EH (cell line): ENCODE data around the gene CACHD1.

ENCODE experiments used
- DNase-seq: peaks from one replicate; pipeline ENCODE4 v3.0.0-alpha.2; 2015; ENCODE audit warnings: low read depth

Gene CACHD1

DNA sequence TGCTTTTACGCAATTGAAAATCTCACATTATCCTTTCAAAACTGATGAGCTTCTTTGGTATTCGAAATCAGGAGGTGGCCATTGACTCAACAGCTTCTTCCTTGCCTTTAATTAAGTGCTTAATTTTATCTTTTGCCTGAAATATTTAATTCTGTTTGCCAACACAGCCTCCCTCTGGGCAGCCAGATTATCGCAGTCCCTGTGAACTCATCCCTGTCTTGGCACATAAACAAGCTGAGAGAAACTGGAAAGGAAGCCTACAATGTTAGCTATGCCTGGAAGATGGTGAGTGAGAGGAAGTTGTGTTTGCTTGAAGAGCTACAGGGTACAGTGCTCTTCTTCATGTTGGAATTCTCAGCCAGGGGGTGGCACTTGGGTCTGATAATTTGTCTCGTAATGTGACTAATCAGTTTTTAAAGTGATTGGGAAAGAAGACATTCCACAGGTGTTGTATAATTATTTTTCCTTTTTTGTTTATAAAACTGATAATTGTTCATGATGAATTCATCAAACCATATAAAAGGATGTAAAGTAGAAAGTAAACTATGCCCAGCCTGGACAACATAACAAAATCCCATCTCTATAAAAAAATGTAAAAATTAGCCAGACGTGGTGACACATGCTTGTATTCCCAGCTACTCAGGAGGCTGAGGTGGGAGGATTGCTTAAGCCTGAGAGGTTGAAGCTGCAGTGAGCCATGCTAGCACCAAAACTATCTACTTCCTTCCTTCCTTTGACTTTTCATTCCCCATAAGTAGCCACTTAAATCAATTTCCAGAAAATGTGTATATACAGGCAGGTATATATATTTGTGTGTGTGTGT lies 184.8 kb downstream of the CACHD1 start:
- DNase-seq, result peak; percentile 40

DNA sequence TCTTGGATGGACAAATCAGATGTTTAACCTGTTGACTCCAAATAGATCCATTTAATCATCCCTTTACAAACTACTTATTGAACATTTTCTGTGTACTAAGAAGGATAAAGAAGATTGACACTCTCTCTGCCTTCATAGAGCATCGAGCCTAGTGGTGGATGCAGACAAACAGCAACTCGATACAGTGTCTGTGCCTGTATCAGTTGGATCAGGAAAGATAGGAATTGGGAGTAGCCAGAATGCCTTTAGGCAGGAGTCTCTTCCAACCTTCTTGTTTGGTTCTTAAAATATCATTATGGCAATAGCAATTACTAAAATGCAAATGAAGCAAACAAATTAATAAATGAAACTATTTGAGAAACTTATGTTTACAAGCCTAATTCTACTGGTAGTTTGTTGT lies 185.9 kb downstream of the CACHD1 start:
- no peak for DNase-seq

DNA sequence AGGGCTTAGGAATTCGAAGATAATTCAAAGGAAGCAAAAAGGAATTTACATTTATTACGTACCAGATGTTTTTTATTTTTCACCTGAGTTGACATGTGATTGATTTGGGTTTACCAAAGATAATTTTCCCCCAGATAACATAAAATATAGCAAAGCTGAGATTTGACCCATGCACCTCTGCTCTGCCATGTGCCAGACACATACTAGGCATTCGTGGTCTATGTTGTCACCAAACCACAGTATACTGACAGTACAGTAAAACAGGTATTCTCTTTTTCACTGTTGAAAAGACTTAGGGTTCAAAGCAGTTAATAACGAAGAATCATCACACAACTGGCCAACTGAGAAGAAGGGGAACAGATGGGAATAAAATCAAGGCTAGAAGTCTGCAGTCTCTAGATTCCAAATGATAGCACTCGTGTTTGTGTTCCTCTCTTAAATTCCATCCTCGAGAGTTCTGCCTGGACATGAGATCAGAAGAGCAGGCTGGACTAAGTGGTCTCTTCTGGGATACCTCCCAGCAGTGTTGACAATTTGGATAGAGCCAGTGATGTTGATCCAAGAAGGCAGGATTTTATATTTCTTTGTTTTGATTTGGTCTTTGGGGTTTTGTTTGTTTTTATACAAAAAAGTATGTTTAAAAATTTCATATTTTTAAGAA lies 189.7 kb downstream of the CACHD1 start:
- DNase-seq, result no peak

DNA sequence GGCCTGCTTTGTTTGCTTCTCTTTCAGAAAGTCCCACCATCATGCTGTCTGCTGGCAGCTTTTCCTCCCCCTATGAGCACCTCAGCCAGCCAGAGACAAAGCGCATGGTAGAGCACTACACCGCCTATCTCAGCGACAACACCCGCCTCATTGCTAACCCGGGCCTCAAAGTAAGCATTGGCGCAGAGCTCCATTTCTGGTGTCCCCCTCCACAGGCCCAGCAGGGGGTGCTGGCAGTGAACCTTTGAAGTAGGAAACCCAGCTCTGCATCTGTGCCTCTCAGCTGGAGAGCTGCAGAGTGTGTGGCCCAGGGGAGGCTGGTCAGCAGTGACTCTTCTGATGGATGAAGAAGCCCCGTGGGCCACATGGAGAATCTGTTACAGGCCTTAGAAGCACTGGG lies 193.7 kb downstream of the CACHD1 start:
- DNase-seq, result peak; percentile 11

DNA sequence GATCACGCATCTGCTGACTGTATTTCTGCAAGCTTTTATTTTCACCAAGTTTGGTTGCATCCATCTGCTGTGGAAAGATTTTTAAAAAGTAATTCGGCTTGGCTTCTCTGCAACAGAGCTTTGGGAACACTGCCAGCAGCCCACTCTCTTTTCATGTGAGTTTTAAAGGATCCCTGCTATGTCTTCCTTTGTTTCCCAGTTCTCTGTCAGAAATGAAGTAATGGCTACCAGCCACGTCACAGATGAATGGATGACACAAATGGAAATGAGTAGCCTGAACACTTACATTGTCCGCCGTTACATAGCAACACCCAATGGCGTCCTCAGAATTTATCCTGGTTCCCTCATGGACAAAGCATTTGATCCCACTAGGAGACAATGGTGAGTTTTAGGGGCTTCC lies 194.4 kb downstream of the CACHD1 start:
- no peak for DNase-seq

DNA sequence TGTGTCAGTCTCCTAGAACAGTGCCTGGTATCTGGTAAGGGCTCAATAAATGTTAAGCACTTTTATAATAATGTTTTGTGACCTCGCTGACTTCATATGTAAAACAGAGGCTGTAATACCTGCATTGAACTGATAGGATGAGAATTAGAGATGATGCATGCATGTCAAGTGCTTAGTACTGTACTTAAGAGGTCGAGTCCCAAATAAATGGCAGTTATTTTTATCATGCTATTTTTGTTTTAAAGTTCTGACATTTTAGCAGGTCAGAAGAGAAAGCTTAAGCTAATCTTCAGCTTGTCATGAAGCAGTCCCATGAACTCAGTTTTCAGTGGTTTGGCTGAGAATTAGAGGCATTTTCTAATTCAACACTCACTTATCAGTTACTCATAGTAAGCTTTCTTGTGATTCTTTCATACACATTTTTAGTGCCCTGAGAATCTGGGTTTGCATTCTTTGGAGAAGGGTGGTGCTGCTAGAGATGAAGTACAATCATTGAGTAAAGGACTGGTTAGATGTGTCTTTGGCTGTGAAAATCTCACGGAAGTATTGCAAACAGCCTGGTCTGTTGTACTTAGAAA lies 199.3 kb downstream of the CACHD1 start:
- DNase-seq, result no peak

DNA sequence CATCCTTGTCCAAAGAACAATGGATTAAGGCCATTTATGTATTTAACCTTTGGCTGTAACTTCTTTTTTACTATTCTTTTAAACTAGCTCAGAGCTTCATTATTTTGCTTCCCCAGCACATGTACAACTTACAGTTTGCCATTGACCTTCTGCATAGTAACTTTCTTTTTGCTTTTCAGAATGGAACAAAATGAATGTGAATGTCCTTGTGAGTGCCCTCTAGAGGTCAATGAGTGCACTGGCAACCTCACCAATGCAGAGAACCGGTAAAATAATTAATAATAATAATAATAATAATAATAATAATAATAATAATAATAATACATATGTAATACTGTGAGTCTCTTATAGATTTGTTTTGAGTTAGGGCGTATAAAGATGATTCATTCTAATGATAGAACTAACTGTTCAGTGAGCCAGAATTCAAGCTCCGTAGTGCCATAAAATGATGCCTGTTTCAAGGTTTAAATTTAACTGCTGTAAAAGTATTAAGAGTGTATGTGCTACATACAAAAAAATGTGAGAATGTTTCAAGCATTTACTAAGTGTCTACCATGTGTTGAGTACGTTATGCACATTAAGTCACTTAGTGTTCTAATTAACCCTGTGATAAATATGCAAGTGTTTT lies 205.9 kb downstream of the CACHD1 start:
- DNase-seq, result peak; percentile 31

DNA sequence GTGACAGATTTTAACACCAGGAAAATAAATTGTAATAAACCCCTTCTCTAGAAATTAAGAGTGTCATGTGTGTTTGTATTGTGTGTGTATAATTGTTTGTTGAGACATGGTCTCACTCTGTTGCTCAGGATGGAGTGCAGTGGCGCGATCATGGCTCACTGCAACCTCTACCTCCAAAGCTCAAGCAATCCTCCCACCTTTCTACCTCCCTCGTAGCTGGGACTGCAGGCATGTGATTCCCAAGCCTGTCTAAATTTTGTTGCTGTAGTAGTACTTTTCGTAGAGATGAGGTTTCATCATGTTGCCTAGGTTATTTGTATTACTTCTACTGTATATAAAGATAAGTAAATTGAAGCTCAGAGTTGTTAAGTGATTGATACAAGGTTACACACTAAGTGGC lies 206.5 kb downstream of the CACHD1 start:
- no peak for DNase-seq

DNA sequence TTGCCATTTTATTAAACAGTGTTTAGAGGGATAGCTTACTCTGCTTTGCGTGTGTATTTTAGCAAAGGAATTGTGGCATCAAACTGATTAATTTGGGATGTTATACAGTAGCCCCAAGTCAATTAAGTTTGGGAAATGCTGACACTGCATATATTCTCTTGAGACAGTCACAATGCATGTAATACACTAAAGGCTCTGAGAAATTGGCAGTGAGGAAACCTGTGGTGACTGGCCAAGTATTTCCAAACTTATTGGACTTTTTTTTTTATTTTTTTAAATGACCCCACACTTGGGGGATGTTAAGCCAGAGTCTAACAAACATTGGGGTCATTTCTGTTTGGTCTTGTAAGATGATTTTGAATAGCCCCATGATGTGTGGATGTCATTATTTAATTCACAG lies 207.6 kb downstream of the CACHD1 start:
- DNase-seq, result no peak

DNA sequence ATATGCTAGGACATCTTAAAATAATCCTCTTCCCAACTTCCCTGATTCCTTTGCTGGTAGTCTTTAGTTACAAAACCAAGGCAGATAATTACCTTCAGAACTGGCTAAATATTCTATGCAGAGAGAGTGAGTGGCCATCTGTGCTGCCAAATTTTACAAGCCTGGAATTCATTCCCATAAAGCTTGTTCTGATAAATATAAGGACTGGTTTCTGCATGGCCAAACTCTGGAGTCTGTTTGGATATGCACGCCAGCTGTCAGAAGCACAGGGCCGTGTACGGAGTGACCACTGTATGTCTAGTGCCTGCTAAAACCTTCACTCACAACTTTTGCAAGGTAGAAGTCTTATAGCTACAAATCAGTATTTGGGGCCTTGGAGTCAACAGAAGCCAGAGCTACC lies 208.4 kb downstream of the CACHD1 start:
- no peak for DNase-seq

DNA sequence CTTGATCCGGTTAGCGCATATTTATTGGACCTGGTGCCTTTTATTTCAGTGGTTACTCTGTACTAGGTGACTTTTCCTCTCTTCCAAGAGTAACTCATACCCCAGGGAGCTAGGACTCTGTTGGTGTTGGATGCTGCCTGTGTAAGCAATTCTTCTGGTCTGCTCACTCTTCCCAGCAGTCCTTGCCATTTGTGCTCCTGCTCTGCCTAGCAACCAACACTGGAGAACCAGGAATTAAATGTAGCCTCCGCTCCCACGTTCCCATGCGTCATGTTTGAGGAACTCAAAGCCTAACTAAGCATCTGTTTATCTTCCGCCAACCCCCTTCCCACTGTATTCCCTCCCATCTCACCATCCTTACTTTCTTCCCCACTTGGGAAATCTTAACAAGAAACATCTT lies 209.2 kb downstream of the CACHD1 start:
- DNase-seq, result no peak

DNA sequence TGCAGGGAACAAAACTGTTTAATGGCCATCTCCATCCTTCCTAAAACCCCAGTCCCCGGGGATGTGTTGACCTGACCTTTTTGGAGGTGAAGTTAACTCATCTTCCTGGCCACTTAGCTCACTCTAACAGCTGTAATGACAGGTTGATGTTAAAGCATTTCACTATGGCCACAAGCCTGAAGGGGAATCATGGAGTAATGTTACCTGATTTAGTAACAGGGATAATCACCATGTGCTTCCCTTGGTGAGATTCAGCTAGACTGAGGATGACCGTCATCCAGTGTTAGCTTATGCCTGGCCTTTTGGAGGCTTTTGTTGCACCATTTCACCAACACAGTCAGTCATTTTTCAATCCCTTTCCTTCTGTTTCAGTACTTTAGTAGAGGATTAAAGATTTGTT lies 210.7 kb downstream of the CACHD1 start:
- DNase-seq, result no peak

DNA sequence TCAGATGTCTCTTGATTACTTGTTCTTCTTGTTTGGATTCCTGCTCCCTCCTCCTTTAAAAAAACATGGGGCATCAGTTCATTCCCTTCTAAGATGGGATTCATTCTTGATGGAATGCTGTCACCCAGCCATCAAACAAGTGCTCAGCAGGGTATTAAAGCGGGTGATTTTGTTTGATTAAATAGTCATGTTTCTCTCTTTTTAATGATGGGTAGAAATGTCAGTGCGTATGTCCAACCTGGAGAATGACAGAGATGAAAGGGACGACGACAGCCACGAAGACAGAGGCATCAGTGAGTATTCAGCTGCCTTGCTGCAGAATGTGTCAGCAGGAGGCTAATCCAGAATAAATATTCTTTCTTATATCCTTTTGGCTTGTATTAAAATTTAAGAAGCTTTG lies 211.1 kb downstream of the CACHD1 start:
- no peak for DNase-seq

DNA sequence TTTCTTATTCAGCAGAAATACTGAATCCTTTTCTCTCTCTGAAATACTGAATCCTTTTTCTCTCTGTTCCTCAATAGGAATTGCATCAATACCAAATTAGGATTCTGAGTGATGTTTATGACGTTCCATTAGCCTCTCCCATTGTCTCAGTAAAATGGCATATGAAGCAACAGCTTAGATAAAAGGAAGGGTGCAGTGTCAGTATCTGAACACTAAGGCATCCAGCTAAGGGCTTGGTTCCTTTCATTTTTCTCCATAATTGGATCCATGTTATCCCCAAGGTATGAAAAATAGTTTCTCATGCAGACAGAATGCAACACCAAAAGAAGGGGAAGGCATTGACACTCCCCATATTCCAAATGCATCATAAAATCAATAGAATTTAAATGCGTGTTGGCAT lies 213.5 kb downstream of the CACHD1 start:
- DNase-seq, result no peak

DNA sequence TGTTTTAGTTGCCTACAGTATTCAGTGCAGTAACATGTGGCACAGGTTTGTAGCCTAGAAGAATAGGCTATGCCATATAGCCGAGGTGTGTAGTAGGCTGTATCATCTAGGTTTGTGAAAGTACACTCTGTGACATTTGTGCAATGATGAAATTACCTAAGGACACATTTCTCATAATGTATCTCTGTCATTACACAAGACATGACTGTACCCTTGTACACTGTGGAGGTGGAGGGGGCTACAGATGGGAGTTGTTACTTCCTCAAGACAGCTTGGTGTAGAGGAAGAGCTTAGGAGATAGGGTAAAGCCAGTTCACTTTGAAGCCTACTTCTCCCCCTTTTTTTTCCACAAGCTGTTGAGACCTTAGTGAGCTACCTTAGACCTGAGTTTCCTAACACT lies 215.3 kb downstream of the CACHD1 start:
- DNase-seq, result no peak

DNA sequence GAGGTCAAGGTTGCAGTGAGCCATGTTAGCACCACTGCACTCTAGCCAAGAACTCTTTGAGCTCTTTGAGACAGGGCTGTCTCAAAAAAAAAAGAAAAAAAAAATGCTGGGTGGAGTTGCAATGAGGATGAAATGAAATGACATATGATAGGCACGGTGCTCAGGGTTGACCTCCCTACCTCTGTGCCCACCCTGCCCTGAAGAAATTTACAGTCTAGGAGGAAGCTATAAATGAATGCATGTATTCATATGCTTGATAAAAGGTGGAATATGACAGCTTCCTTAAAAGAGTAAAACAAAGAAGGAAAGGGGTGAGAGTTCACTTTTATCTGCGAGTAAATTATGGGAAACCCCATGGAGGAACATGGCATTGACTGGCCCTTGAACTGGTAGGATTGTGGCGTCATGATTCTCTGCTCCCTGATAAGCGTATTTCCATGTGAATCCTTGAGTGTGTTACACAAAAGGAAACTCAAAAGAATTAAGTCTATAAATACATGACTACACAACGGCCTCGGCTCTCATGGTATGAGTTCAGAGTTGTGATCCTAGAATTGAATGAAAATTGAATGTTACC lies 215.9 kb downstream of the CACHD1 start:
- no peak for DNase-seq

DNA sequence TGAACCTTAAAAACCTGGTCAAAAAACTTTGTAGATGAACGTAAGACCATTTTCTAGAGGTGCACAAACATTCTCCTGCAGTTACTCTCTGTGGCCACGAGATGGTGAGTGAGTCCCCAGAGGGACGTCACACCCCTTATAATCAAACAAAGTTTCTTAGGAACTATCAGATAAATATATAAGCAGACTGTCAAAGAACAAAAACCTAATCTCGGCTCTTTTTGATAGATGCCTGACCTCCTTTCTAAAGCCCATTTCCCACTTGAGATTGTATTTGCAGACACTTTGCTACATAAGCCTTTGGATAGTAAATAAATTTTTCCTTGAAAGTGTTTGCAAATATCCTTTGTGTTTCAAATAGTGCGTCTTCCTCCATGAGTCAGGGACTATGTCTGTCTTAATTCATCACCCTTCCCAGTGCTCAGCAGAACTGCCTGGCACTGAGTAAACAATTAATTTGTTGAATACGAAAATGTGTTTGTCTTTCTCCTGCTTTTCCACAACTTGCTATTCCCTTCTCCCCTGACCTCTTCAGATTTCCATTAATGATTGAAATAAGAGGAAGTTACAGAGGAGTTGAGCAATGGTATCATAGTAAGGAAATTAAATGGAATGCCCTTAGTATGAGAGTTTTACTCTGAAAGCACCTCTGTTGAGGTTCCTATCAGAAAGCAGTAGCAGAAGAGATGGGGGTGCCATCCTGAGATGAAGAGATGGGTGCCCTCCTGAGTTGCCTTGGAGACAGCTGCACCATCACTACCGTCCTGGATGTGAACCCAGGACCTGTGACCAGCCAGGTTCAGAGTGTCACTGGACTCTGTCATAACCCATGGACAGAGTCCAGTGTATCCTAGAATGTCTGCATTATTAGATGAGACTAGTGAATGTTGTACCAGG lies 217.1 kb downstream of the CACHD1 start:
- peak; percentile 54 for DNase-seq

DNA sequence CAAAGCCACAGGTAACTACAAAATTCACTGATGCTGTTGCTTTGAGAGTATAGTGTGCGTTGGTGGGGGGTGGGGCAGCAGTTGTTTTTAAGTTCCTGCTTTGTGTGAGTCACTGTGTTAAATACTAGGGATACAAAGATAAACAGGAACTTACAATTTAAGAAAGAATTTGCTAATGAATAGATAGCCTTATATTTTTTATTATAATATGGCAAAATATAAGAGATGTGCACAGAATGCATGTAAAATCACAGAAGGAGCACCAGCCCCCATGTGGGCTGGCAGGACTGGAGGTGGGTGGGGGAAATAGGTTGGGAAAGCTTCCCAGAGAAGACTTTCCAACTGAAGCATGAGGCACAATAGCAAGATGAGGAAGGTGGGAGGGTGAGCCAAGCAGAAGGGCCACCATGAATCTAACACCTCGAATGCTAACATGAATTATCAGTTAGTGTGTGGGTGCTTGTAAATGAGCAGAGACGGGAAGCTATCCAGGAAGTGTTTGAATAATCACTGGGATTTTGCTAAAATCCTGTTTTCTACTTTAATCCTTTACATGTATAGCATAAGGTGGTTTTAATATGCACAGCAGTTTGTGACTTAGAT lies 217.9 kb downstream of the CACHD1 start:
- peak; percentile 51 for DNase-seq

DNA sequence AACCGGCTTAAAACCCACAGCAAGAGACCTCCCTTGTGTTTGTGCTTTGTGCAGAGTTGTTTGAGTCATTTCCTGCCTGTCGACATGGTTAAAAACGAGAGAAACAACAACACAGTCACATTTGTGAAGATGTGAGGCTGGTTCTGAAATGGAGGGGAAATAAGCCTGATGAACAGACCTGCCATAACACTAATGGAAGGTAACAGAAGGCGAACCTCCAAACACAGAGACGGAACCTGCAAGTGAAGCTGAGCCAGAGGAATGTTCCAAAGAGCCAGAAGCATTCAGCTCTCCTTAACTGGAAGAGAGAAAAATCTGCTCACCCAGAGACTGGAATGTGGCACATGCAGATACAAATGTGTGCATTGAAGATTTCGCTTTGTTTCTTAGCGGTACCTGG lies 221.7 kb downstream of the CACHD1 start:
- peak; percentile 38 for DNase-seq

DNA sequence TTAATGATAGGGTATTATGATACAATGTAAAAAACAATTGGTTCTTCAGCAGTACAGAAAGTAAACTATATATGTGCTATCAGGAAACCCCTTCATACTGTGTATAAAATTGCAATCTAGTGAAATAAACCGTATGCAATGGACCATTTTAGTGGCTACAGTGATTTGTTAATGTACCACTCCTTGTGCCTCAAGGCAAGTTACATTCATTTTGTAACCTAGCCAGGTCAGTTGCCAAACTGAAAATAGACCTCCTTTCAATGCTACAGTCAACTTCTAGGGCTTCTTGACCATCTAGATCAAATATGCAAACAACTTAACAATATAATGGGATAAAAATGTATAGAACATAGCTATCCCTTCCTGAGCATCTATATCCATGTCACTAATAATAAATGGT lies 223.0 kb downstream of the CACHD1 start:
- DNase-seq, result no peak

DNA sequence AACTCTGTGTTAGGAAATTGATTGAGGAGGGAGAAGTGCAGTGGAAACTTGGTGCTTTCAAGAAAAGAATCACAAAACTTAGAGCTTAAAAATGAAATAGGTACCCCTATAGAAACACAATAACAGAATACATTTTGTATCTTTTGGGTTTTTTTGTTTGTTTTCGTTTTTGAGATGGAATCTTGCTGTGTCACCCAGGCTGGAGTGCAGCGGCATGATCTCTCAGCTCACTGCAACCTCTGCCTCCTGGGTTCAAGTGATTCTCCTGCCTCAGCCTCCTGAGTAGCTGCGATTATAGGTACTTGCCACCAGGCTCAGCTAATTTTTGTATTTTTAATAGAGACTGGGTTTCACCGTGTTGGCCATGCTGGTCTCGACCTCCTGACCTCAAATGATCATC lies 223.5 kb downstream of the CACHD1 start:
- DNase-seq, result no peak
